ENCODE measurements around the gene RARRES2. TPM values are rescaled to one million over a fixed set of nuclear protein-coding genes. Genes with fewer than 3 reads are reported as not detected.

Gene RARRES2
- polyA plus RNA-seq, 2 of the 4 experiments (the other 2 are of a cell fraction): not detected

GRCh38 chr7:150378853-150379440, 37.5 kb upstream of the RARRES2 start, which contains the start of gene ZNF775 (continued):
- TF ChIP-seq ATOH8 (CRISPR knock-in tag; IDR thresholded peaks at IDR 0.05; ENCODE audit: low read depth) (no peak), RFX5 (IDR thresholded peaks at IDR 0.05) (no peak), PBX3 (IDR thresholded peaks at IDR 0.05) (peak; percentile 78)
- TF ChIP-seq, protein P1, sequence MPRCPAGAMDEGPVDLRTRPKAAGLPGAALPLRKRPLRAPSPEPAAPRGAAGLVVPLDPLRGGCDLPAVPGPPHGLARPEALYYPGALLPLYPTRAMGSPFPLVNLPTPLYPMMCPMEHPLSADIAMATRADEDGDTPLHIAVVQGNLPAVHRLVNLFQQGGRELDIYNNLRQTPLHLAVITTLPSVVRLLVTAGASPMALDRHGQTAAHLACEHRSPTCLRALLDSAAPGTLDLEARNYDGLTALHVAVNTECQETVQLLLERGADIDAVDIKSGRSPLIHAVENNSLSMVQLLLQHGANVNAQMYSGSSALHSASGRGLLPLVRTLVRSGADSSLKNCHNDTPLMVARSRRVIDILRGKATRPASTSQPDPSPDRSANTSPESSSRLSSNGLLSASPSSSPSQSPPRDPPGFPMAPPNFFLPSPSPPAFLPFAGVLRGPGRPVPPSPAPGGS (IDR thresholded peaks at IDR 0.05): peak; percentile 91; the same call in 2 of the 3 replicates

- Histone ChIP-seq H3K27ac (peak overlapping the region; percentile 97 to 100), H3K4me2 (peak overlapping the region; percentile 93), H3K9me3 (no peaks in the 10 kb centered on the region), H3K4me3 (peak overlapping the region; percentile 90), H3K4me1 (peaks cover 37% of the 10 kb centered on the region)
- ATAC-seq (peak; percentile 54 to 60), FAIRE-seq (no peak), DNase-seq (ENCODE audit: low read depth in 1 of 2, low spot score in 1 of 2) (peak; percentile 72 to 84)
- ChIA-PET CTCF (interaction anchor here (0.8 to 2.0 kb wide), 8 partner anchors 9 to 71 kb away, joined by 3 to 12 read pairs (median 4); partner anchors contain the start of gene REPIN1), POLR2A (interaction anchor here (0.7 to 2.1 kb wide), 4 partner anchors 9 to 650 kb away, joined by 4 to 44 read pairs (median 8); partner anchors contain the start of genes ABCB8 and REPIN1)
- TF ChIP-seq EHF (CRISPR knock-in tag; IDR thresholded peaks at IDR 0.05) (no peak), RAD21 (conservative IDR thresholded peaks at IDR 0.05 in 1 of 2, IDR thresholded peaks at IDR 0.05 in 1 of 2) (0 out of 5 replicates have a peak, but pooled peaks have one; percentile 18), MAZ (IDR thresholded peaks at IDR 0.05; ENCODE audit: borderline replicate concordance, low read depth, low read length) (no peak), ZFP36 (IDR thresholded peaks at IDR 0.05; ENCODE audit: borderline replicate concordance, partially characterized antibody) (no peak), HEYL (CRISPR knock-in tag; IDR thresholded peaks at IDR 0.05) (no peak), USF2 (IDR thresholded peaks at IDR 0.05) (no peak), POLR2A (IDR thresholded peaks at IDR 0.05; ENCODE audit: low read length) (peak; percentile 17; the same call in 1 of the 2 replicates), SMC3 (IDR thresholded peaks at IDR 0.05) (peak; percentile 19; the same call in 1 of the 3 replicates), PBX3 (IDR thresholded peaks at IDR 0.05) (no peak), CTCF (IDR thresholded peaks at IDR 0.05) (peak; percentile 29; the same call in 2 of the 3 replicates), JUN (IDR thresholded peaks at IDR 0.05) (peak in 1 of 2 experiments; percentile 16; a peak in 2 of 5 replicates), RARB (CRISPR knock-in tag; IDR thresholded peaks at IDR 0.05) (no peak)
- 3% methylated on average over 22 of the region's 32 CpGs for WGBS (ENCODE audit: missing lambda C conversion rate)
These were observed 36.9 kb upstream of the RARRES2 start for GRCh38 chr7:150378115-150378852.

All from A549 (cell line).